ENCODE results near the gene MLC1.

DNA sequence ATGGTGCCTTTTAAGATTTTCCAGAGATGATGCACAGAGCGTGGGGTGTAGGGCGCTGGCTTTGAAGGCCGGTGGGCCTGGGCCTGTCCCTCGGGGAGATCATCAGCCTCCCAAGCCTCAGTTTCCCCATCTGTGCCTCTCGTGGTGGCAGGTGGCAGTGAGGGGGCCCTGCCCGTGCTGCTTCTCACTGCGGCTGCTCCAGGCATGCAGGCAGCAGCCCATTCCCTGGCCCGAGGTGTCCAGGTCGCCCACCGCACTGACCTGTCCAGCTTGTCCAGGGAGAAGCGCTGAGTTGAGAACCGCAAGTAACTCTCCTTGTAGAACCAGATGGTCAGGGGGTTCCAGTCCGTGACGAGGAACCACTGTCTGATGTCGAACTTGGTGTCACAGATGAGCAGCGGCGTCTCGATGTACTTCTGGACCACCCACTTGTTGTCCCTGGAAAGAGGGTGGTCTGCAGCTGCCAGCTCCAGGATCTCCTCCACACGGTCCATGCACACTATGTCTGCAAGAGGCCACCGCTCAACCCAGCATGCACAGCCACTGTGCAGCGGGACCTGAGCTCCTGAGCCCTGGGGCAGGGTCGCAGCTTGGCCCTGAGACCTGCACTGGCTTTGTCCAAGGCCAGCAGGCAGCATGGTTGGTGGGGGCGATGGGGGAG is 52.2 kb downstream of the MLC1 start:
- TF ChIP-seq, protein P1, sequence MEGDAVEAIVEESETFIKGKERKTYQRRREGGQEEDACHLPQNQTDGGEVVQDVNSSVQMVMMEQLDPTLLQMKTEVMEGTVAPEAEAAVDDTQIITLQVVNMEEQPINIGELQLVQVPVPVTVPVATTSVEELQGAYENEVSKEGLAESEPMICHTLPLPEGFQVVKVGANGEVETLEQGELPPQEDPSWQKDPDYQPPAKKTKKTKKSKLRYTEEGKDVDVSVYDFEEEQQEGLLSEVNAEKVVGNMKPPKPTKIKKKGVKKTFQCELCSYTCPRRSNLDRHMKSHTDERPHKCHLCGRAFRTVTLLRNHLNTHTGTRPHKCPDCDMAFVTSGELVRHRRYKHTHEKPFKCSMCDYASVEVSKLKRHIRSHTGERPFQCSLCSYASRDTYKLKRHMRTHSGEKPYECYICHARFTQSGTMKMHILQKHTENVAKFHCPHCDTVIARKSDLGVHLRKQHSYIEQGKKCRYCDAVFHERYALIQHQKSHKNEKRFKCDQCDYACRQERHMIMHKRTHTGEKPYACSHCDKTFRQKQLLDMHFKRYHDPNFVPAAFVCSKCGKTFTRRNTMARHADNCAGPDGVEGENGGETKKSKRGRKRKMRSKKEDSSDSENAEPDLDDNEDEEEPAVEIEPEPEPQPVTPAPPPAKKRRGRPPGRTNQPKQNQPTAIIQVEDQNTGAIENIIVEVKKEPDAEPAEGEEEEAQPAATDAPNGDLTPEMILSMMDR (IDR thresholded peaks at IDR 0.05), result no peak
- TF ChIP-seq ZFX (IDR thresholded peaks at IDR 0.05; ENCODE audit: borderline replicate concordance), result no peak
